Measurements from ENCODE around the gene GPI.

GRCh38 chr19:34350161-34350561, 14.8 kb upstream of the GPI start:
- TF ChIP-seq CTCF (IDR thresholded peaks at IDR 0.05) (no peak), POLR2A (IDR thresholded peaks at IDR 0.05) (no peak)
